T47D (cell line): ENCODE measurements around the gene PIF1.

Experiments
- DNase-seq, 2 experiments: peaks; one replicate each; pipeline versions ENCODE4 v3.0.0 to v3.0.0-alpha.2; 2011 to 2012; ENCODE audit warnings: low read depth in 1 of 2, low spot score in 1 of 2
- JUND ChIP-seq: IDR thresholded peaks from 2 replicates; pipeline ENCODE4 v1.6.1; 2012; ENCODE audit warnings: low read depth
- in situ Hi-C: cut with HindIII; loops from 2 replicates; pipeline ENCODE4 v1.10.0; 2016; ENCODE audit warnings: low sequenced_read_pairs, low pct_unique_long_range_greater_than_20kb

The PIF1 gene

GRCh38 chr15:64792282-64792681, 33.2 kb downstream of the PIF1 start:
- in situ Hi-C loops, result no loop called here
- TF ChIP-seq JUND, result no peak
- DNase-seq, result no peak

GRCh38 chr15:64791401-64791800, 34.0 kb downstream of the PIF1 start:
- no peak for DNase-seq
- no peak for TF ChIP-seq JUND
- in situ Hi-C loops, result no loop called here

GRCh38 chr15:64783796-64784195, 41.7 kb downstream of the PIF1 start:
- DNase-seq, result no peak
- TF ChIP-seq JUND, result no peak
- in situ Hi-C loops, result no loop called here

GRCh38 chr15:64782751-64783150, 42.7 kb downstream of the PIF1 start:
- DNase-seq, result no peak
- in situ Hi-C loops, result no loop called here
- no peak for TF ChIP-seq JUND

GRCh38 chr15:64781299-64781698, 44.1 kb downstream of the PIF1 start:
- DNase-seq, result no peak
- in situ Hi-C loops, result no loop called here
- no peak for TF ChIP-seq JUND

GRCh38 chr15:64780600-64781156, 44.8 kb downstream of the PIF1 start:
- no peak for DNase-seq
- no peak for TF ChIP-seq JUND
- in situ Hi-C loops, result no loop called here

- in situ Hi-C loops, result no loop called here
- no peak for TF ChIP-seq JUND
- no peak for DNase-seq
Measured at GRCh38 chr15:64779630-64780029, 45.8 kb downstream of the PIF1 start.

- in situ Hi-C loops, result no loop called here
- no peak for DNase-seq
- no peak for TF ChIP-seq JUND
Measured at GRCh38 chr15:64779024-64779423, 46.4 kb downstream of the PIF1 start.

- in situ Hi-C loops, result no loop called here
- DNase-seq, result no peak
- no peak for TF ChIP-seq JUND
Measured at GRCh38 chr15:64776402-64776786, 49.1 kb downstream of the PIF1 start.

- peak in 1 of 2 experiments; percentile 57 for DNase-seq
- in situ Hi-C loops, result no loop called here
- TF ChIP-seq JUND, result no peak
Measured at GRCh38 chr15:64775551-64776401, 49.7 kb downstream of the PIF1 start, which contains the start of gene RBPMS2. Gene RBPMS2 (minus strand): TSS chr15:64775589. CDS start chr15:64775319, 270 bp downstream.

- peak in 1 of 2 experiments; percentile 31 for DNase-seq
- in situ Hi-C loops, result no loop called here
Measured at GRCh38 chr15:64774629-64775493, 50.6 kb downstream of the PIF1 start.

GRCh38 chr15:64774037-64774628, 51.3 kb downstream of the PIF1 start:
- no peak for DNase-seq
- in situ Hi-C loops, result no loop called here
- TF ChIP-seq JUND, result no peak

More at GRCh38 chr15:64774629-64775493, 50.6 kb downstream of the PIF1 start:
- TF ChIP-seq JUND, result no peak
